Activated T-cell treated with anti-CD3 and anti-CD28 coated beads, Interleukin-2, amount 50 U/mL, for 48 hours (primary cell): Measurements from ENCODE around the gene MACROD2.
"Not testable (repeated sequence)": the region's sequence is repeated elsewhere in the genome, so short reads cannot be mapped to it uniquely, and the experiment has no call there.

ENCODE experiments used
- DNase-seq, 2 experiments: peaks; one replicate each; pipeline ENCODE4 v3.0.0-alpha.2; 2020

The MACROD2 gene

DNA sequence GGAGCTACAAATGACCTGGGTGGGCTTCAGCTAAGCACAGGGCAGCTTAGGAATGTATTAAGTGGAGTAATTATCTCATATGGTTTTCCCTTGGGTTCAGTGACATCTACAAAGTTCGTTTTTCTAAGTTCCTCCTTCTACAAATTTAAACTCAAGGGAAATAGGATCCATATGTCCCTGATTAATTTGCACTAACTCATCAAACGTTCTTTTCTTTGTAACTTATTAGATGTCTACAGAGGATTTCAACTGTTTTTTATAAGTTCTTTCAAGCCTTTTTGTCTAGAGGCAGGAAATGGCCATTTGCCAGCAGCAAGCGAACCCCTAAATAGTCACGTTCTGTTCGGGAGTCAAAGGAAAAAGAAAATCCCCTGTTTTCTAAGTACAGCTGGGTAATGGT, 1517.6 kb downstream of the MACROD2 start:
- no peak for DNase-seq

DNA sequence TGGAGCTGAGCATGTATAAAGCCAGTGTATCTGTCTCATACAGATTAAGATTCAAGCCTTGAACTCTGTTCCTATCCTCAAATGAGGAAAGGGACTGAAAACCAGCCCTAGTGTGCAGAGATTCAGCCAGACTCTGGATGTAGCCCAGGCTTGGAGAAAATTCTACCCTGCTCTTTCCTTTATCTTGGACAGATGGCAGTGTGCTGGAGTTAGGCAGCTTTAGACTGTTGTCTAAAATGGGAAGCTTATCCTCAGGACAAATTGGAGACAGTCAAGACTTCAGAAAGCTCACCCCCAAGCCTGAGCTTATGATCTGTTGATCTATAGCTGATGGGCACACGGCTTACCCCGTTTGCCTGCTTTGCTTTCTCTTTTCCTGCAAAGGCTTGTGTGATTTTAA, 1520.4 kb downstream of the MACROD2 start:
- DNase-seq, result no peak

DNA sequence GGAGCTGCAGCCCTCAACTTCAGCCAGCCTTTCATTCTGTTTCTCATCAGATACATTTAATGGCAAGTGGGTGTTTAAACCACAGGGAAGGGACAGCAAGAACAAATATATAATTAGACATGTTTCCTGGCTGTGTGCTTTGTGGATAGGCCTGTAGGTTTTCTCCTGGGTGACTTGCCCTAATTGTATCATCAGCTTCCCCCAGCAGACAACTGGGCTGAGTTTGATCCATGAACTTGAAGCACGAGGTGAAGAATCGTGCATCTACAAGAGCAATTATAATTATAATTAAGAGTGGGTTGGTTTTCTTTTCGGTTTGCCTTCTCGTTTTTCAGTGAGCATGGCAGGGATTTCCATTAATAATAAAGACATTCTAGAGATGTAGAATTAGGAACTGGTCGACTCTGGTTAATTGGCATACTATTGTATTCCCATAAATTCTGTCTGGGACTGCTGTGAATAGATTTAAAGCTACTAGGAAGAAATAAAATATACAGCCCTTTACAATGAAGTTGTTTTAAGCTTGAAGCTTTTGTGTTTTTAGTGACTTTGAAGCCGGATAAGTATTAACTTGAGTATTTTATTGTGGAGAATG, 1525.7 kb downstream of the MACROD2 start:
- no peak for DNase-seq

DNA sequence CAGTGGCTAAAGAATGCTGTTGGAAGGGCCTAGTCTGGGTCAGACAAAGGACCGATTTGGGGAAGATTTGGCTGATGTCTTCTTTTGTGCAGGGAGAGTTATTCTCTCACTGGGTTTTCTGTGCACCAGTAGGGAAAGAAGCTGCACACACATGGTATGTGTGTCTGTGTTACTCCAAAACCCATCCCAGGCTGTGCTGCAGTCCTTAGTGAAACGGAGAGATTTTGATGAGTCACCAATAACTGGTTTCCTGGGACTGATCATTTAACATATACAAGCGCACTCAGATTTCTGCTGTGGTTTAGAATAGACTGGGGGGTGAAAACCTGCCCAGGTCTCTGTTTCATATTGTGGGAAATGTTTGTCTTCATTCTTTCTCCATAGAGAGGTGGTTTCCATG, 1528.1 kb downstream of the MACROD2 start:
- DNase-seq, result no peak

DNA sequence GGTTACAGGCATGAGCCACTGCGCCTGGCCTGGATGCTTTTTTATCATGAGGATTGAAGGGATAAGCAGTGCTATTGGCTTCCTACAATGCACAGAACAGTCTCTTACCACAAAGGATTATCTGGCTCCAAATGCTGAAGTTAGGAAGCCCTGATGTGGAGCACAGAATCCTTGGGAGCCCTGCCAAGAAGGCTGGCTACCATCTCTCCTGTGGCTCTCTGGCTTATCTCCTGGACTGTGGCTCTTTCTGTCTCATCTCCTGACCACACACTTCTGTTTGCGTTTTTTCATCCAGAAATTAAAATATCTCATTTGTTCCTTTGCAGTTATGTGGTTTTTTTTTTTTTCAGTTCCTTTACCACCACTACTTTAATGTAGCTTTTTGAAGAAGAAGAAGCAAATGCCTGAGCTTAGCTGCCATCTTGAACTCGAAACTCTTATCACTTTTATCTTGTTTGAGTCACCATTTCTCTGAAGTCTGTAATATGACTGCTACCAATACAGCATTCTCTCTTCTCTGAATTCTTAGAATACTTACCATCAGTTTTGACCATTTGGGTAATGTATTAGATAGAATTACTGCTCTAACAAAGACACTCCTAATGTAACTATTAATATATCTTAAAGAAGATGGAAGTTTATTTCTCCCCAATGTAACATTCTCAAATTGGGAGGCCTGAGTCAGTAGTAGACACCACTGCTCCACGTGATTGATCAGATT, 1533.2 kb downstream of the MACROD2 start:
- no peak for DNase-seq

DNA sequence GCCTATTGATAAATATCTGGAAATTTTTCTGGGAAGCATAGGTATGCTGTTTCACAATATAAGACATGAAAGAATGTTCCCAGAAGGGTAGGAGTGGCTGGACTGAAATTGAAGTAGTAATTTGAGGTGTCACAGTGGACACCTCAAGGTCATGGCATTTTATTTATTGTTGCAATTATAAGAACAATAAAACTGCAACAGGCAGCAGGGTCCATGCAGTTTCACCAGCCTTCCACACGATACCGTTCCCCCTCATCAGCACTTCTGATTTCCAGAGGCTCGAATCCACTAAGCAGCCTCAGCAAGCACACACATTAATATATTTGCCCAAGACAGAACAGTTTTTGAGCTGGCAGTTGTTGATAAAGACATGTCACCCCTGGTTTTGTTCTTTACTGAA, 1540.5 kb downstream of the MACROD2 start:
- DNase-seq, result no peak

DNA sequence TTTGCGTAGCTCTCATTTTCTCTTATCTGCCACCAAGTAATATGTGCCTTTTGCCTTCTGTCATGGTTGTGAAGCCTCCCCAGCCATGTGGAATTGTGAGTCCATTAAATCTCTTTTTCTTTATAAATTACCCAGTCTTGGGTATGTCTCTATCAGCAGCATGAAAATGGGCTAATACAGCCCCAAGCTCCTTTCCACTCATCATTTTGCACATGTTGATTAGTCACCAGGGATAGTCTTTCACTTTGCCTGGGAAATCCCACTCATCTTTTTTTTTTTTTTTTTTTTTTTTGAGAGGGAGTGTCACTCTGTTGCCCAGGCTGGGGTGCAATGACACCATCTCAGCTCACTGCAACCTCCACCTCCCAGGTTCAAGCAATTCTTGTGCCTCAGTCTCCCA, 1541.9 kb downstream of the MACROD2 start:
- DNase-seq, result not testable (repeated sequence)

DNA sequence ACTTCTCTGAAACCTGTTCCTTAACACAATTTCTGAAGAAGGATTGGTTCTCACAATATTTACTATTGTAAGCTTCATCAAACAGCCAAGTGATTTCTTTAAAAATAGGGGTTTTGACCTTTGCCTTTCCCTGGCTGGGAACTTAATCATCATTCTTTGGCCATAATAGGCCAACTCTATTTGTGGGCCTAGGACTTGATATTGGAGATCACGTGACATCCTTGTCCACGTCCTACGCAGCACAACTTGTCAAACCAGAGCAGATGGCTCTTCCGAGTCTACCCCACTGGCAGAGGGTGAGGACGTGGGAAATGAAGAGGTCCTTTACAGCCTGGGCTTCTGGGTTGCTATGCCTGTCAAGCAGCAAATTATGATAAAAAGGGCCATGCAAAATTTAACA, 1547.3 kb downstream of the MACROD2 start:
- no peak for DNase-seq

DNA sequence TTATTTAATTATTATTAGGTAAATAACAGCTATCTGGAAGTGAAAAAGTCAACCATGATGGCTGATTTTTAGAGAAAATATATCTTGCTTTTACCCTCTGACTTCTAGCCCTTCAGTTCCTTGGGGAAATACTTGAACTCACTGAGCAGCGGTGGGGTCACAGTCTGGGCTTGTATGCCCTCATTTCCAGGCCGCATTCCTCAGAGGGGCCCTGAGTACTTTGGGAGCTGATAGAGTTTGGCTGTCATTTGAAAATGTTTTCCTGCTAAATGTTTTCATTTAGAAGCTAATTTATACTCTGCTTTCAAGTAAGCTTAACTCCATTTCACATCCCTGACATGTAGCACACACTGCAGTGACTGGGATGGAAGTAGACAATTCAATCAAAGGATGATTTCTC, 1549.4 kb downstream of the MACROD2 start:
- no peak for DNase-seq

DNA sequence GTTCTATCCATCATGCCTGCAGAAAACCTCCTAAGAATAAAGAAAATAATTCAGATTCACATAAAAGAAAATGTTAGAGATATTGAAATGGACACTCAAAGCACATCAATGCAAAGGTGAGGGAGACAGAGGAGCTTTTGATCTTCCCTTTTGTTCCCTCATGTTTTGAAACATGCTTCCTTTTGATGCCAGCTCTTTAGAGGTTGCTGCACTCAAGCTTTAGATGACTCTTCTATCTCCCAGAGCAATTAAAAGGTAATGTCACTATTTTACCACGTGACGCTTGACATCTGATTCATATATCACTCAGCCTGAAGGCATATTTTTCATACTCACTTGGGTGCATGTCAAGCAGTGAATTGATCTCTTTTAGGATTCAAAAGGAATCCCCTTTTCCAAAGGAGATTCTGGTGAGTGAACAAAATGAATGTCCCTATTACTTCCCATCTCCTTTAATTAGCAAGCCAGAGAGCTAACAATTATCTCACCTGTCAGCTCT, 1551.3 kb downstream of the MACROD2 start:
- no peak for DNase-seq

DNA sequence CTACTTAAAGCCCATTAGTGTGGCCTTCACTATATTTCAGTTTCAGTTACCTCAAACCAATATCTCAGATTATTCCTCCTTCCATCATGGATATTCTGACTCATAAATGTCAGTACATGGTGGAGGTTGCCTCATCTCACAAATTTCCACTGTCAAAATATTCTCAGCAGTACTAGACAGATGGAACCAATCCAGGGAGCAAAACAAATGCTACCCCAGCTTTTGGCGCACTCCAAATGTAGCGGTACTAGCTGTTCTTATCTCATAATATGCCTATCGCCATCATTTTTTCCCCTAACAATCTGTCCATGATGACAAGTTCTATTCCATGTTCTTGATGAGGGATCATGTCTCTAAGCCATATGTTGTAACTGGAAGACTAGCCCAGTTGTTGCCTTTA, 1551.8 kb downstream of the MACROD2 start:
- DNase-seq, result no peak

DNA sequence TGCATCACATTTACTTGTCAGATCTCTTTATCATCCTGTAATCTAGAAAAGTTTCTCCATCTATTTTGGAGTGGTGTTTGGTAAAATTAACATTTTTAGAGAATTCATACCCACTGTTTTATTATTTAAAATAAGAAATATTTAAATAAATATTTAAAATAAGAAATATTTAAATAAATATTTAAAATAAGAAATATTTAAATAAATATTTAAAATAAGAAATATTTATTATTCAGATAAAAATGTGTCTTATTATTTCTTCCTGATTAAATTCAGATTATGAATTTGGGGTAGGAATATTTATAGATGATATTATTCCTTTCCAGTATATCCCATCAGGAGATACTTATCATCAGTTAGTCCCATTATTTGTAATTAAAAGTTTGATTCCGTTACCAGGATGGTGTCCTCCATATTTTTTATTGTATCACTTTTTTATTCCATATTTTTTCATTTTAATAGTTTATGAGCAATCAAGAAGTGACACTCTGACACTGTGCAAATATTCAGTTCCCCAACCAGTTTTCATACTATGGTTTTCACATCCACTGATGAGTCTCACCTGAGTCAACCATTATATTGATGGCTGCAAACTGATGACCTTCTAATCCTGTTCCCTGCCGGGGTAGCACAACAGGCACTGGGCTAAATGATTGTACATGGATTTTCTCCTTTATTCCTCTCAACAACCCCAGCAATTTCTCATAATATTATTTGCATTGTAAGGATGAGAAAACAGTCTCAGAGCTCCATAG, 1555.0 kb downstream of the MACROD2 start:
- DNase-seq, result no peak

DNA sequence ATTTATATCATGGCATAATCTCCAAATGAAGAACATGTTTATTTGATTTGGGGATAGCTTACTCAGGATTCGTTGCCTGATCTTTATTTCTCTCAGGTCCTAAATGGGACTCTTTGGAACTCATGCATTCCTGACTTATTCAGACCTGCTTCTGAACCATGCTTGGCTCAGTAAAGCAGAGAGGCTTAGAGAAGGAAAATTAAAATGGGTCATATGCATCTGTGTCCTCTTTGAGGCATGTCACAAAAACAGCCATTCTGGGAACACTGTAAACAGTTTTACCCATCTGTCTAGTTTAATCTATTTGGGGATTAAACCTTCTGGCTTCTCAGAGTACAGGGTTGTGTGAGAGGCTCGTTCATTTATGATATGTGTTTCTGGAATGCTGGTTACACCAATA, 1560.6 kb downstream of the MACROD2 start:
- DNase-seq, result no peak

DNA sequence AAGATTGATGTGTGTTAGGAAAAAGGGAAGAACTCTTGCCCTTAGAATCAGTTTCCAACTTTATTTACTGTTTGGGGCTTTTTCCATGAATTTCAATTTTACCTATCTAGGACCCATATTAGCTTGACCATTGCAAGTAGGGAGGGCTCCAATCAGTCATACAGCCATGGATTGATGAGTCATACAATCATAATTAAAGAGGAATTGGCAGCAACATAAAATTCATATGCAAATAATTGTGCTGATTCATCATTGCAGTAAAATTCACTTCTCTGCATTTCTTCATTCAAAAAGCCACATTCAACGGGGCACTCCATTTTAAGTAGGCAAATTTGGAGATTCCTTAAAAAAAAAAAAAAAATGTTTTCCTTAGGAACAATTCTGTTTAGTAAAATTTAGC, 1561.6 kb downstream of the MACROD2 start:
- DNase-seq, result no peak

DNA sequence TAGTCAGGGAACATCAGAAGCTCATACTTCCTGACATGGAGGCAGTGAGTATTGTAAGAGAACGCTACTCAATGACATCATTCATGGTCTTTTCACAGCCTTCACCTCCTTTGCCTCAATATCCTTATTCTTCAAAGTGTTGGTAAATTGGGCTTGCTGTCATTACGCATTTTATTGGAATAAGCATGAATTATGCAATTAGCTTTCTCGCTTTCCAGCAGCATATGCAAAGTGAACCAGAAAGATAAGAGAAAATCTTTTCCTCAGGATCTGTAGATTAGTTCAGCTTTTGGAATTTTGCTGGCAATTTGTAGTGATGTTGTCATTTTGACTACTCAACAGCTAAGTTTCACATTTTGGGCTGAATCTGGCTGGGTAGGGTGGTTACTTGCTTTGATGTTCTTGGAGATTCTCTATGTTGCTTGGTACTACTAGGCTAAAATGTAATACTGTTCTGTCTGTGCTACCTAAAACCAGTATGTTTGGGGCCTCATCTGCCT, 1565.8 kb downstream of the MACROD2 start:
- DNase-seq, result no peak

DNA sequence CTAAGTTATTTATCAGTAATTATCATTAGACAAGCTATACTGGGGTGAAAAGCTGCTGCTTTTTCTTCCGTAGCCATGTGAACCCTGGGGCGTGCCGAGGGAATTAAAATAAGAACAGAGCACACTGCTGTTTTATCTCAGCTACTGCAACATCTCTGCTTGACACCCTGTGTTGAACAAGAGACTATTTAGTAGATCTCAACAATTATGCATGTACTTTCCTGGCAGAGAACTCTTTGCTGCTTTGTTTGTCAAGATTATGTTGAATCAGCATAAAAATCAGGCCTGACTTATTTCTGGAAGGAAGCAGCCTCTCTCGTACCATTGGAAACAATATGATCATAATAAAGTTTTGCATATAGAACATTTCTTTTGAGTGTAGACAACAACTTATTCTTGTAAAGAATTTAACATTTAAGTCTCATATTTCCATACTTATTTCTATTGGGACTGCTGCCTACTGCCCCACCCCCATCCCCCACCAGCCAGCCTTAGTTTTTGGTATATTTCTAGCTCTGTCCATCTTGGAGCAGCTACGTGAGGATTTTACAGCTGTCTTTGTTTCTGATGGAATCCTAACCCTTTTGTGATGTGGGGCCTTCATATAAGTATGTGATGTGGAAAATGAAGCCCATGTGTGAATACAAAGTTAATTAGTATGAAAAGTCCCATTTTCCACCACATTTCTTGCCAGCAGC, 1566.5 kb downstream of the MACROD2 start:
- no peak for DNase-seq

DNA sequence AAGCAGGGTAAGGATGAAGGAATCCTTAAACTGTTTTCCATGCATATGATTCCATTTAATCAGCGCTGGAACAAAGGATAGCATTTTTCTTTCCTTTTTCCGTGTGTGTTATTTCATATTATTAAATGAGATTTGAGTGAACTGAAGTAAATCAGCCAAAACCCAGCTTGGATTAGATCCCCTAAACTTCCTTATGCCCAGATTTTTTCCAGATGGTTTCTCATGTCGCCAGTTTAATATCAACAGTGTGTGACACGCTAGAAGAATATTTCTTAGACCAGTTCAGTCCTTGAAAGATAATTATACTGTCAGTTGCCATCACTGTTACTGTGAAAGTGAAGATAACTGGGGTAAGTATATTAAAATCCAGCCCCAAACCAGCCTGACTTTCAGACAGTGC, 1568.5 kb downstream of the MACROD2 start:
- no peak for DNase-seq

DNA sequence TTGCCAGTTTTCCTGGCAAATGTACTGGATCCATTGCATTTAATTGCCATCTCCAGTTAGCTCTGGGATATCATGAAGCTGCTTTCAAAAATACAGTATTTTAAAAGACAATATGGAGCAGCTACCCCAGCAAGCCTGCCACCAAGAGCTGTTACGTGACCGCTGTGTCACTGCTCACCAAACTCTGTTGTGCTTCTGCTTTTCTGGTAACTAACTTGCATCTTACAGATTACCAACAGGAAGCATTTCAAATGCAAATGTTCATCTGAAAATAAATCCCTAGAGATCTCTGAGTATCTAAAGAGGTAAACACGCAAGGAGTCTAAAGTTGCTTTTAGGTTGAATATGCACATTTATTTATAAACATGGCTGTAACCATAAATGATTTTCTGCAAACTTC, 1569.7 kb downstream of the MACROD2 start:
- DNase-seq, result no peak

DNA sequence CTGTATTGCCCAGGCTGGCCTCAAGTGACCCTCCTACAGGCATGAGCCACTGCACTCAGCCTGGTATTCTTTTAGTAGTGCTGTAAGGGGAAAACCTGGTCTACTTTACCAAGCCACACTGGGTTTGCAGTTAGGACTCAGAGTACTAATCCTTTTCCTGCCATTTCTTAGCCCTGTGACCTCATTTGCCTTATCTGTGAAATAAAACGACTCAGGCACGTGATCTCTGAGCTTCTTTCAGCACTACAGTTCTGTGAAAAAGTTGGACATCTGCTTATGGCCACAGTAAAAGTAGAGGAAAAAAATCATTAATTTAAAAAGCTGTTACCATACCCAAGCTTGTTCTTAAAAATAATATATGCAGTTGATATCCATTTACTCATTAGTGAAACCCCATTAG, 1570.5 kb downstream of the MACROD2 start:
- no peak for DNase-seq

DNA sequence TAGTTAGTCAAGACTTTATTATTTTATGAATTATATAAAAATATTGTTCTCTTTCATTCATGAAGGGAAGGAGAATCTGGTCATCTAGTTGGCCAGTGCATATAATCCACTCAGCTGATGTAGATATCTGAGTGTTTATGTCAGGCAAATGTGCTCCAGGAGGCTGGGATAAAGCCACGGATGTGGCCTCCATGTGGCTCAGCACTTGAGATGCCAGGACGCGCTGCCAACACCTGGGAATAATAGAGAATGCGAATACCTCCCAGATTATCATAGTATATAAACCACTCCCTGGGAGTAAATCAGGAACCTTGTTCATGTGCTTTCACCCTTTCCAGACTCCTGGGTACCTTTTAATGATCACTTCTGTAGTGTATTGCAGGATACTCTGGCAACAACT, 1571.9 kb downstream of the MACROD2 start:
- DNase-seq, result no peak

DNA sequence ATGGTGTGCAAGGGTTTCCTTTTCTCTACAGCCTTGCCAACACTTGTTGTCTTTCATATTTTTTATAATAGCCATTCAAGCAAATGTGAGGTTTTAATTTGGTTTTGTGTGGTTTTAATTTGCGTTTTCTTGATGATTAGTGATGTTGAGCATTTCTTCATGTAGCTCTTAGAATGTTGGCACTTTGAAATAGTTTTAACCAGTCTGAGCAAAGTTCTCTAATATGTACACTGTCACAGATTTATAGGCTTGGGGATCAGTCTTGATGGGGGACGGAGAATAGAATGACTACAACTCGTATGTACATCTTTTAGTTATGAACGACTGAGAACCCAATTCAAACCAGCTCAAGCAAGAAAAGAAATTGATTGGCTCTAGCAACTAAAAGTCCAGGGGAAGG, 1574.8 kb downstream of the MACROD2 start:
- no peak for DNase-seq

DNA sequence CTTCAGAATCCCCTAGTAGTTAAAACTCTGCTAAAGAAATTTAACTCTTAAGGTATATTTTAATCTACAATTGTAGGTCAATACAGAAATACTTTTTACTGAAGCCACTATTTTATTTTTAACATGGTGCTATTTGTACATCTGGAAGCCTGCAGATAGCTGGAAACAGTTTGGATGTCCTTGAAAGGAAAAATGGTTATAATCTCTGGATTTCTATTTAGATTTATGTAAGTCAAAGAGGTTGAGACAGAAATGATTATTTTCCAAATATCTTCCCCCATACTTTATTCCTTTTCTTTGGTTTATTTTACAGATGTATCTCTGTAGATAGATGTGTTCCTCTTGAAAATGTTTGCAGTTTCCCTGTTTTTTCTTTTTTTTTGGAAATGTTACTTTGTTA, 1575.7 kb downstream of the MACROD2 start:
- no peak for DNase-seq

DNA sequence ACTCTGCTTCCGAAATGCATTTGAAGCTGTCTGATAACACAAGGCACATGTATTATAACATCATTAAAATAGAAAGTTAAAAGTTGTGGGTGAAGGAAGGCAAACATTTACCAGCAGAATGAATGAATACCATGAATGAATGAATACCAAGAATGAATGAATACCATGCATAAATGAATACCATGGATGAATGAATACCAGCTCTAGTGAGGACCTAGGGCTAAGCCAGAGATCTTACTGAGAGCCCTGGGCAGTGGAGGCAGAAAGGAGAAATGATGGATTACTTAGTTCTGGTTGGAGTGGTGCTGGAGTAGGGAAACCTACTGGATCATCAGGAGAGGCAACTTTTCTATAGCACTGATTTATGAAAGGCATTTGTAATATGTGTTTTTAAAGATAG, 1579.9 kb downstream of the MACROD2 start:
- DNase-seq, result no peak
